Activated T-cell treated with anti-CD3 and anti-CD28 coated beads for 48 hours (primary cell): ENCODE results near the gene MAP4K3.
"Not testable (repeated sequence)": the region's sequence is repeated elsewhere in the genome, so short reads cannot be mapped to it uniquely, and the experiment has no call there.

Source experiments
- DNase-seq: peaks from one replicate; pipeline ENCODE4 v3.0.0-alpha.2; 2020; ENCODE audit warnings: low read depth

Gene MAP4K3

DNA sequence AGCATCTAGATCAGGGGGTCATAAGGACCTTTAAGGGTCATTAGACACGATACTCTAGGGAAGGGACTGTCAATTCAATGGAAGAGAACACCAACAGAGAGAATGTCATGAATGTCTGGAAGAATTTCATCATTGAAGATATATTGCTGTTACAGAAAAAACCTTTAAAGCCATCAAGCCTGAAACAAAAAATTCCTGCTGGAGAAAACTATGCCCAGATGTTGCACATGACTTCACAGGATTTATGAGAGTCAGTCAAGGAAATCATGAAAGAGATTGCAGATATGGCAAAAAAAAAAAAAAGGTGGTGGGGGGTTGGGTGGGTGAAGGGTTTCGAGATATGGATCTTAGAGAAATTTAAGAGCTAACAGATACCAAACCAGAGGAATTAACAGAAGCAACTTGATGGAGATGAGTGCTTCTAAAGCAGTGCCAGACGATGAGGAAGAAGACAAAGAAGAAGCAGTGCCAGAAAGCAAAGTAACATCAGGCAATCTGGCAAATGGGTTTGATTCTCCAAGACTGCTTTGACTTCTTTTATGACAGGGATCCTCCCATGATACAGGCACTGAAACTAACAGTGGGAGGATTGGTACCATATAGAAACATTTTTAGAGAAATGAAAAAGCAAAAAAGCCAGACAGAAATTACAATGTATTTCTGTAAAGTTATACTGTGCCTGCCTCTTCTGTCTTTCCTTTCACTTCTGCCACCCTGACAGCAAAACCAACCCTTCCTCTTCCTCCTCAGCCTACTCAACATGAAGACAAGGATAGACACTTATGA, 28.5 kb downstream of the MAP4K3 start:
- DNase-seq, result no peak

DNA sequence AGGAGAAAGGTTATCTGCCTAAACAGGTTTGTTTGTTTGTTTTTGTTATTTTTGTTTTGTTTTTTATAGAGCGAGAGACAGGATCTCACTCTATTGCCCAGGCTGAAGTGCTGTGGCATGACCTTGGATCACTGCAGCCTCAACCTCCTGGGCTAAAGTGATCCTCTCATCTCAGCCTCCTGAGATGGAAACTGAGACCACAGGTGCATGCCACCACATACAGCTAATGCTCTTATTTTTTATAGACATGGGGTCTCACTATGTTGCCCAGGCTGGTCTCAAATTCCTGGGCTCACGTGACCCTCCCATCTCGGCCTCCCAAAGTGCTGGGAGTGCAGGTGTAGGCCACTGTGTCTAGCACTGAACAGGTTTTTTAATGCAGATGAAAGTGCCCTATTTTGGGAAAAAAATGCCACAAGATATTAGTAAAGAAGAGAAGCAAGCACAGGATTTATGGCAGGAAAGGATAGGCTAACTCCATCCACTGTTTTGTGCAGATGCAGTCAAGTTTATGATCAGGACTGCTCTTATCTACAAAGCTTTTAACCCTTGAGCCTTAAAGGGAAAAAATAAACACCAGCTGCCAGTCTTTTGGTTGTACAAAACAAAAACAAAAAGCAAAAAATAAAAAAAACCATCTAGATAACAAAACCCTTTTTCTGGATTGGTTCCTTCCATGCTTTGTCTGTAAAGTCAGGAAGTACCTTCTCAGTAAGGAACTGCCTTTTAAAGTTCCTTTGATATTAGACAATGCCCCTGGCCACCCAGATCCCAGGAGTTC, 29.4 kb downstream of the MAP4K3 start:
- DNase-seq, result no peak

DNA sequence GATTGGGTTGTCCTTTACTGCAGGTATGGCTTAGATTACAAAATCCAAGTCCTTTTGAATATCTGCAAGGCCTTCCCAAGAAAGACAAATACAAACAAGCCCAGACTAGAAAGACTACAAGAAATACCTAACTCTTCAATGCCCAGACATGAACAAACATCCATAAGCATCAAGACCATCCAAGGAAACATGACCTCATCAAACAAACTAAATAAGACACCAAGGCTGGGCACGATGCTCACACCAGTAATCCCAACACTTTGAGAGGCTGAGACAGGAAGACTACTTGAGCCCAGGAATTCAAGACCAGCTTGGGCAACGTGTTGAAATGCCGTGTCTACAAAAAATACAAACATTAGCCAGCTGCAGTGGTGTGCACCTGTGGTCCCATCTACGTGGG, 31.7 kb downstream of the MAP4K3 start:
- DNase-seq, result no peak

DNA sequence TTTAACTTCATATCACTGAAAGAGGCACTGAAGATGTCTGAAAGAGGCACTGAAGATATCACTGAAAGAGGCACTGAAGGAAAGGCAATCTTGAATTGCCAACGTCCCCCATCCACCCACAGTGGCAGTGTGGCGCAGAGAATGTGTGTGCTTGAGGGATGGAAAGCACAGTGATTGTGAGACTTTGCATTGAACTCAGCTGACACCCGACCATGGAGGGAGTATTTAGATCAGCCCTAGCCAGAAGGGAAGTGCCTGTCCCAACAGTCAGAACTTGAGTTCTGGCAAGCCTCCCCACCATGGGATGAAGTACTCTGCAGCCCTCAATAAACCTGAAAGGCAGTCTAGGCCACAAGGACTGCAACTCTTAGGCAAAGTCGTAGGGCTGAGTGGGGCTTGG, 33.8 kb downstream of the MAP4K3 start:
- no peak for DNase-seq

DNA sequence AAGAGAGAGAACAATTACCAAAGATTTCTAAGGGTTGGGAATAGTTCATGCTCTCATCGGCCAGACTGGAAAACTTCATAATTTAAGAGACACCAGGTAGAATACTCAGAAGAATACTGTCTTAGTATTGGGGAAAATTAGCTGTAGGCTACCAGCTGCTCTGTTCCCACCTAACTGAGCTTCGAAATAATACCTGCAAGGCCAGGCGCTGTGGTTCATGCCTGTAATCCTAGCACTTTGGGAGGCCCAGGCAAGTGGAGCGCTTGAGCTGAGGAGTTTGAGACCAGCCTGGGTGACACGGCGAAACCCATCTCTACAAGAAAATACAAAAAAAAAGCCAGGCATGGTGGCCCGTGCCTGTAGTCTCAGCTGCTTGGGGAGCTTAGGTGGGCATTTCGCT, 35.8 kb downstream of the MAP4K3 start:
- no peak for DNase-seq

DNA sequence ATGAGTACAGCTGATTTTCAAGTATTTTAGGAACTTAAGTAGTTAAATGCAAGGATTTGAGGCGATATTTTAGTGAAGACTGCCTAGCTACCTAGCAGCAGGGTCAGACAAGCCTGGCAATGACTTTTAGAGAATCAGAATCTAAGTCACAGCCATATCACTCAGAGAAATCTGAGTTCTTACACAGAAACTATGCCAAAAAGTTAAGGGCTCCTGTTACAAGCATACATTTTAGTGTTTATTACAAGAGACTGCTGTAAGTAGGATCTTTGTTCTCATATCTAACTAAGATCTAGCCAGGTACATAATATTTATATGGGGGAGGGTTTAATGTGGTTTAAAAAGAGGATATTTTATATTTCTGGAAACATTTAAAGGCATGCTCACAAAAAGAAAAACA, 37.5 kb downstream of the MAP4K3 start:
- DNase-seq, result no peak

DNA sequence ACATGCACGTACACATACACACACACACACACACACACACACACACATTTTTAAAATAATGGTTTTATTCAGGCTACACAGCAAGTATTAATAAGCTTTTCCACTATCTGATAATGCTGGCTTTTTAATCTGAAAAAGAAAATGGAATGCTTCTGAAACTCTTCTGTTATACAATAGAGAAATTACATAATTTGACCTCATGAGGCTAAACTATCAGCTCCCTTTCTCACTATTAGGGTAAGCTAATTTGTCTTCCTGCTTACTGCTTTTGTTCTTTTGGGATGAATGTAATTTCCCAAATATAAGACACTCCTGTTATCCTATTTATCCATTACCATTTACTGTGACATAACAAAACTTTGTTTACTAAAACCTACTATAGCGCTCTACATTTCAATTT, 41.8 kb downstream of the MAP4K3 start:
- no peak for DNase-seq

DNA sequence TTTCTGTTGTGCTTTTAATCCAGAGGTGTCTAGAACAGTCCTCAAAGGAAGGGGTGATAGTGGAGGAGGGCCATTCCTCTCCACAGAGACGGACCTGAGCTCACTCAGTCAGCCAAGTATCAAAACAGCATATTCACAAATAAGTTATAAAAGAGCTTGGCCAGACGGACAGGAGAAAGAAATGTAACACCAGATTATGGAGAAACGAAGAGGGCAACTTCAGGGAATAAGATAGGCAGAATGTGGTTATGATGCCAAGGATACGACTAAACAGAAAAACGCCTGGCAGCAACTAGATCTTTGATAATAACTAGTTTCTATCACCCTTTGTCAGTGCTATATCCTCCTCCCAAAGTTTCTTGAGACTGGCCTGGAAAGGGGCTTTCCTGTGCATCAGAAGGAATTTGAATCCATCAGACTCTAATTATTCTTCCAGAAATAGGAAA, 42.5 kb downstream of the MAP4K3 start:
- DNase-seq, result no peak

DNA sequence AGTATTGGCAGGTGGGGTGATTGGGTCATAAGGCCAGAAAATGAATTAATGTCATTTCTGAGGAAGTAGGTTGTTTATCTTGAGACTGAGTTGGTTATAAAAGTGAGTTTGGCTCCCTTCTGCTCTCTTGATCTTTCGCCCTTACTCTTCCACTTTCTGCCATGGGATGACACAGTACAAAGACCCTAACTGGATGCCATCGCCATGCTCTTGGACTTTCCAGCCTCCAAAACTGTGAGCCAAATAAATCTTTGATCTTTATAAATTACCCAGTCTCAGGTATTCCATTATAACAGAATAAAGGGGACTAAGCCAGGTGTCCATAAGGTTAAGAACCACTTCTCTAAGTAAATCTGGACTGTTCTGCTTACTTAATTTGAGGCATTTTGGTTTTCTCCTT, 44.4 kb downstream of the MAP4K3 start:
- DNase-seq, result no peak

DNA sequence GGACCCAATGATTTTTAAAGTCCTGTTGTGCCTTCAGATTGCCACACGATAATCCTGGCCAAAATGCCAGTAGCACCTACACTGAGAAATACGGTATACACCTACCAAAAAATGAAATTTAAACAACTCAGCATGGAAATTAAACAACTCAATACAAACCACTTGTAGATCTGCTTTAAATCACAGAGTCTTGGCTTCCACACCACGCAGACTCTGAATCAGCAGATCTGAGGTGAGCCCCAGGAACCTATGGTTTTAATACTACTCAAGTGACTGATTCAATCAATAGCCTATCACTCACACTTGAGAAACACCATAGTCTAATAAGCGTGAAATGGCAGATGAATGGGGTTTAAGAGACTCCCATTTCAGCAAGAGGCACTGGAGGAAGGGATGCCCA, 46.9 kb downstream of the MAP4K3 start:
- no peak for DNase-seq

DNA sequence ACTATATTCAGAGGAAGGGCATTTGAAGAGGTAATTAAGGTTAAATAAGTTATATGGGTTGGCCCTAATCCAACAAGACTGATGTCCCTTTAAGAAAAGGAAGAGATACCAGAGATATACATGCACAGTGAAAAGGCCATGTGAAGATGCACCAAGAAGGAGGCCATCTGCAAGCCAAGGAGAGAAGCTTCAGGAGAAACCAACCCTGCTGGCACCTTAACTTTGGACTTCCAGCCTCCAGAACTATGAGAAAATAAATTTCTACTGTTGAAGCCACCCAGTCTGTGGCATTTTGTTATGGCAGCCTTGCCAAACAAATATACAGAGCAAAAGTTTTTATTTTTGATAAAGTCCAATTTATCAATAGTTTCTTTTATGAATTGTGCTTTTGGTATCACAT, 51.0 kb downstream of the MAP4K3 start:
- no peak for DNase-seq

DNA sequence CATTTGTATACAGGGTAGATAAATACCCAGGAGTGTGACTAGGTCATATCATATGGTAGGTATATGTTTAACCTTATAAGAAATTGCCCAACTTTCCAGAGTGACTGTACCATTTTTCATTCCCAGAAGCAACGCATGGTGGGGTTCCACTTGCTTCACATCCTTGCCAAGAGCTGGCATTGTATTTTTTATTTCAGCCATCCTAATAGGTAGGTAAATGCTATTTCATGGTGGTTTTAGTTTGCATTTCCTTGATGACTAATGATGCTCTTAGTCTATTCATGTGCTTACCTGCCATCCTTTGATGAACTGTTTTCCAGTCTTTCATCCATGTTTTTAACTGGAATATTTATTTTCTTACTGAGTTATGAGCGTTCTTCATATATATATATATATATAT, 51.9 kb downstream of the MAP4K3 start:
- DNase-seq, result no peak

DNA sequence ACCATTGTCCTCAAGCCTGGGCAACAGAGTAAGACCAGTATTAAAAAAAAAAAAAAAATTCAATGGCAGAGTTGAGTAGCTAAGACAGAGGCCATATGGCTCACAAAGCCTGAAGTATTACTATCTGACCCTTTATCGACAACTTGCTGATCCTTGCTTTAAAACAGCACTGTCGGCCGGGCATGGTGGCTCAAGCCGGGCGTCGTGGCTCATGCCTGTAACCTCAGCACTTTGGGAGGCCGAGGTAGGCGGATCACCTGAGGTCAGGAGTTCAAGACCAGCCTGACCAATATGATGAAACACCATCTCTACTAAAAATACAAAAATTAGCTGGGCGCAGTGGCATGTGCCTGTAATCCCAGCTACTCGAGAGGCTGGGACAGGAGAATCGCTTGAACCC, 53.0 kb downstream of the MAP4K3 start:
- not testable (repeated sequence) for DNase-seq

DNA sequence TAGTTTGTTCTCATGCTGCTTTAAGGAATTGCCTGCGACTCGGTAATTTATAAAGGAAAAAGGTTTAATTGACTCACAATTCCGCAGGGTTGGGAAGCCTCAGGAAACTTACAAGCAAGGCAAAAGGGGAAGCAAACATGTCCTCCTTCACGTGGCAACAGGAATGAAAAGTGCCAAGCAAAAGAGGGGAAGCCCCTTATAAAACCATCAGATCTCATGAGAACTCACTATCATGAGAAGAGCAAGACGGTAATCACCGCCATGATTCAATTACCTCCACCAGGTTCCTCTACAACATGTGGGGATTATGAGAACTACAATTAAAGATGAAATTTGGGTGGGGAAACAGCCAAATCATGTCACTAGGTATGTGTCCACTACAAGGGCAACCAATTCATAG, 53.9 kb downstream of the MAP4K3 start:
- DNase-seq, result no peak

DNA sequence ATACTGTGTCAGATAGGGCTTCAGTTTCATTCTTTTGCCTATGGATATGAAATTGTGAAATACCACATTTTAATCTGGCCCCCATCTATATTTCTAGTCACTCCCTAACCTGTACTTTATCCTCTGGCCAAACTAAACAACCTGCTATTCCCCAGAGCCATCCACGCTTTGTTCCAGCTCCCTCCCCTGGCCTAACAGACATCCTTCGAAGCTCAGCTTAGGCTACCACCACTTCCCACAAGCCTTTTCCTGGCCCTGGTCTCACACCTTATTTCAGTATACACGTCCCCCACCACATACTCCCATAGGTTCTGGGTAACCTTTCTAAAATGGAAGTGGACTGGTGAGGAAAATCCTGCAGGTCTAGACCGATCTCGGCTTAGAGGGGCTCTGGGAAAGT, 55.4 kb downstream of the MAP4K3 start:
- no peak for DNase-seq

DNA sequence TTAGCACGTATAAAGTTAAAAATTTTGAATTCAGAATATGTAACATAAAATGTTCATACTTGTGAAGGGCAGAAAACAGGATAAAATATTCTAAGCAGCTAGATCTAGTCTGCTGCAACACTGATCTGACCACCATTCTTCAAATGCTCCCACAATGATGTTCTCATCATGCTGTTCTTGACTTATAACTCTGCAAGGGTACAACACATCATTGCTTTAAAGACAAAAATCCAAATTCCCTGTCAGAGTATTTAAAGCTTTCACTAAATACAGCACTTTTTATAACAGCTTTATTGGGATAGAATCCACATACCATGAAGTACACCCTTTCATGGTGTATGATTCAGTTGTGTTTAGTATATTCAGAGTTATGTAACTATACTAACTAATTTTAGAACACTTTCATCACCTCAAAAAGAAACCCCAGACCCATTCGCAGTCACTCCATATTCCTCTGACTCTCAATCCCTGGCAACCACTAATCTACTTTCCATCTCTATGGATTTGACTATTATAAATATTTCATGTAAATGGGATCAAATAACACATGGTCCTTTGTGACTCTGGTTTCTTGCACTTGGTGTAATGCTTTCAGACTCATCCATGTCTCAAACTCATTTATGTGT, 56.4 kb downstream of the MAP4K3 start:
- DNase-seq, result no peak

DNA sequence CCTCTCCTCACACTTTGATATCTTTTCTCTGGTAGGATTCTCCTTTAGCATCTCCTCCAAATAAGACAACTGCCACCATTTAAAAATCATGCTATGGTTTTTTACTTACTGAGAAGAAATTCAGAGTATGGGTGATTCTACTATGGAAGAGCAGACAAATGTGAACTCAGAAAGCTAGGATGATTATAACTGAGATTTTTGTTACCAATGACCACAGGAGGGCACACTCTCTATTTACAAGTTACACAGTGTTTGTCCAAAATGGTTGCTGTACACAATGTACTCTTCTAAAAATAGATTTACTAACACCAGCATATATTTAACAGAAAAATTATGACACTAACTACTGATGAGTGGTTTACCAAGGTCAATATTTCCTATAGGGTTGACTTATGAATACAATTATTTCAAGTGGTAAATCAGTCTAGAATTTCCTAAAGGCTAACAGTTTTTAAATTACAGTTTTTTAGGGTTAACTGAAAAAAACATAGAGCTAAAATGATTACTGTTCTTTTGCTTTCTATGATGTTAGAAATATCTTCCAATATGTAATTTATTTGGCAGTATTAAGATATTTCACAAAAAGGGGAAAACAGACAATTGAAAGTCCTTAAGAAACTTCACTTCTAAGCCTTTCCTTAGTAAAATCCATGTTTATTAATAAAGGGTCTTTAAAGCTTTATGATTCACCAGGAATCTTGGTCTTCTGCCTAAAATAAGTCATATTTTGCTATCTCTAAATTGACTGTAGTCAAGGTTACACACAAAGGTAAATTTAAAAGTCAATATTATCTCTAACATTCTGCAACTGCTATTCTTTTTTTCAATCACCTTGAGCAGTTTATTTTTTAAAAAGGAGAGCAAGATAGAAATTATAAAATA, 57.2 kb downstream of the MAP4K3 start:
- no peak for DNase-seq

DNA sequence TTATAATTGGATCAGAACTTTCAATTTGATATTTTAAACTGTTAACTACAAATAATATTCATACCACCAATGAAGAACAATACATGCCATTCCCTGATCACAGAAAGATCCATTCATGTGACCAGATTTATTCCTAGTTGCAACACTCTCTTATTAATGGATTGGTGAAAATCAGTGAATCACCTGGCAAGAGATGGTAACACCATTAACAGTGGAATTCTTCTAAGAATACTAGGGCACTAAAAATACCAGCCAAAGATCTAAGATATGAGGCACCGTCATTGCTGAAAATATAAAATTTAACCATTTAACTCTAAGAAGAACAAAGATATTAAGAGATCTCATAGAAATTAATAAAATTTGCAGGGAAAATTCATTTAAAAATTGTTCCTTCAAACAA, 58.1 kb downstream of the MAP4K3 start:
- DNase-seq, result no peak

DNA sequence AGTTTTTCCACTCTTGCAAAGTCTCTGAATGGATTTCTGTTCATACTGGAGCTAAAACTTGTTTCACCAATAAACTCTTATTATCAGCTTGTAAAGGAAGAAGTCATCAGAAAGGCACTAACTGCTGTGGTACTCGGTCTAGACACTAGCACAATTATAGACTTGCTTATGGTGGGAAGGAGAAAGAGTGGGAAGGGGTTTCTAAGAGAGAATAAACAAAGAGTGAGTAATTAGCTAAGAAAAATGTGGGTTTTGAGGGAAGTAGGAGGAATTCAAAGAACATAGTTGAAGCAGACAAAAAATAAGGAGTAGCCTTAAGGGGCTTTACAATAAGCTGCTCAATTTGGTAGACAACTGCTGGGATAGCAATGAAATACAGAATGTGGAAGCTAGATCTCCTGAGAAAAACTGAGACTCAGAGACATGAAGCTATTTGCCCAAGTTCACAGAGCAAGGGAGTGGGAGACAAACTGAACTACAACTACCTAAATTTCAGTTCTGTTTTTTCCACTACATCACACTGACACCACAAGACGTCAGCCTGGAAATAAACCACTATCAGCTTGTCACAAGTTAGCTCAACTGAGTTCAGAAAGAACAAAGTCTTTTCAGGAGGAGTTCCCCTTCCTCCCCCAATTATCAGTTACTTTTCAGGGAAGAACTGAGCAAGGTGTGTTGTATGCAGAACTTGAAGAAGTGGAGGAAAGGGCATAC, 59.7 kb downstream of the MAP4K3 start:
- no peak for DNase-seq

DNA sequence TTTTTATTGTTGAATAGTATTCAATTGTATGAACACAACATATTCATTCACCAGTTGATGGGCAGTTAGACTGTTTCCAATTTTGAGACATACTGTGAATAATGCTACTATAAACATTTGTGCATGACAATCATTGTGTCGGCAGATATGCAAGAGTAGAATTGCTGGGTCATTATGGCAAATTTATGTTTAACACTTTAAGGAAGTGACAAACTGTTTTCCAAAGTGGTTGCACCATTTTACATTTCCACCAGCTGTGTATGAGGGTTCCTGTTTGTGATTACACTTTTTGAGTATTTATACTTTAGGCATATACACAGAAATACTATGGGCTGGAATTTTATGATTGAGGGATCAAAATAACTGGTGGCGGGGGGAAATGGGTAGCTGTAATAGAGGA, 61.2 kb downstream of the MAP4K3 start:
- no peak for DNase-seq

DNA sequence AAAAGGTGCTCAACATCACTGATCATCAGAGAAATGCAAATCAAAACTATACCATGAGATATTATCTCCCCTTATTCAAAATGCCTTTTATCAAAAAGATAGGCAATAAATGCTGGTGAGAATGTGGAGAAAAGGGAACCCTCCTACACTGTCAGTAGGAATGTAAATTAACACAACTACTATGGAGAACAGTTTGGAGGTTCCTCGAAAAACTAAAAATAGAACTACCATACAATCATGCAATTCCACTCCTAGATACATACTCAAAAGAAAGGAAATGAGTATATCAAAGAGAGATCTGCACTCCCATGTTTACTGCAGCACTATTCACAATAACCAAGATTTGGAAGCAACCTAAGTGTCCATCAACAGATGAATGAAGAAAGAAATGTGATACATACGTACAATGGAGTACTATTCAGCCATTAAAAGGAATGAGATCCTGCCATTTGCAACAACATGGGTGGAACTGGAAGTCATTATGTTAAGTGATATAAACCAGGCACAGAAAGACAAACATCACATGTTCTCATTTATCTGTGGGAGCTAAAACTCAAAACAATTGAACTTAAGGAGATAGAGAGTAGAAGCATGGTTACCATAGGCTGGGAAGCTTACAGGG, 63.8 kb downstream of the MAP4K3 start:
- no peak for DNase-seq
